Kidney capillary endothelial cell (primary cell): ENCODE data around the gene HIPK2.
A peak's percentile ranks its signal among the peaks of the same experiment; 100 is the strongest.
"Not testable (repeated sequence)": the region's sequence is repeated elsewhere in the genome, so short reads cannot be mapped to it uniquely, and the experiment has no call there.

Source experiments
- DNase-seq: peaks from one replicate; pipeline ENCODE4 v3.0.0-alpha.2; 2018; ENCODE audit warnings: low spot score

Gene HIPK2

DNA sequence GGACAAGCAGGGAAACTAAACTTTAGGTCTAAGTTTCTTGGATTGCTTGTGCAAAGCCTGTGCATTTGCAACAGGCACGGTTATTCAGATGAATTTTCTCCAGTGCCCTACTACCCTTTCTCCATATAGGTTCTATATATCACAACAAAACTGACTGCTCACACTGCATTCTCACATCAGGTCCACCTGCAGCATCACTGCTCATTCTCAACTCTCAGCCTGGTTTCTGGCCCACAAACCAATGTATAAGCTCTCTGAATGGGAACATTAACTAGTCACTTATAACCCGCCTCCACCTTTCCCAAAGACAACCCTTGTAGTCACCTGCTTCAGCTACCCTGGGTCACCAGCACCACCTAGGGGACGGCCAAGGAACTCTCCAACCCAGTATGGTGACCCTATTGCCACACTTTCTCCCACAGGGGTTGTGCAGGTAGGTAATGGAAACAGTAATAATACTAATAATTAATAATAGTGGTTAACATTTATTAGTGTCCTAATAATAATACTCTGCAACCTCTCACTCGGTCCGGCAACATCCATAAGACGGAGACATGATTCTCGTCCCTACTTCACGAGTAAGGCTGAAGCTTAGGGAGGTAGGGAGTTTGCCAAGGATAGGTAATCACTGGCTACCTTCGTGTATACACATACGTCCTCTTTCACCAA, 157.0 kb downstream of the HIPK2 start:
- DNase-seq = no peak

DNA sequence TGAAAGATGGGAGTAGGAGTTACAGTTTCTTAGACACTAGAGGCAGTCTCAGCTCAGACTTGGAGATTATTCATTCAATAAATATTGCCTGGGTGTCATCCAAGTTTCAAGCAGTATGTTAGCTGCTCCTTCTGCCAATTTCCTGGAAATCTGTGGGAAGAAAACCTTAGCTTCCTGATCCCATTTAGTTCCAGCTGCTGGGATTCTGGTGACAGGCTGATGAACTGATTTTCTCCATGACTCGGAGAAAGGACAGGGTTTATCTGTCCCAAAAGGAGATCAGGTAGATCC, 158.5 kb downstream of the HIPK2 start:
- no peak for DNase-seq

DNA sequence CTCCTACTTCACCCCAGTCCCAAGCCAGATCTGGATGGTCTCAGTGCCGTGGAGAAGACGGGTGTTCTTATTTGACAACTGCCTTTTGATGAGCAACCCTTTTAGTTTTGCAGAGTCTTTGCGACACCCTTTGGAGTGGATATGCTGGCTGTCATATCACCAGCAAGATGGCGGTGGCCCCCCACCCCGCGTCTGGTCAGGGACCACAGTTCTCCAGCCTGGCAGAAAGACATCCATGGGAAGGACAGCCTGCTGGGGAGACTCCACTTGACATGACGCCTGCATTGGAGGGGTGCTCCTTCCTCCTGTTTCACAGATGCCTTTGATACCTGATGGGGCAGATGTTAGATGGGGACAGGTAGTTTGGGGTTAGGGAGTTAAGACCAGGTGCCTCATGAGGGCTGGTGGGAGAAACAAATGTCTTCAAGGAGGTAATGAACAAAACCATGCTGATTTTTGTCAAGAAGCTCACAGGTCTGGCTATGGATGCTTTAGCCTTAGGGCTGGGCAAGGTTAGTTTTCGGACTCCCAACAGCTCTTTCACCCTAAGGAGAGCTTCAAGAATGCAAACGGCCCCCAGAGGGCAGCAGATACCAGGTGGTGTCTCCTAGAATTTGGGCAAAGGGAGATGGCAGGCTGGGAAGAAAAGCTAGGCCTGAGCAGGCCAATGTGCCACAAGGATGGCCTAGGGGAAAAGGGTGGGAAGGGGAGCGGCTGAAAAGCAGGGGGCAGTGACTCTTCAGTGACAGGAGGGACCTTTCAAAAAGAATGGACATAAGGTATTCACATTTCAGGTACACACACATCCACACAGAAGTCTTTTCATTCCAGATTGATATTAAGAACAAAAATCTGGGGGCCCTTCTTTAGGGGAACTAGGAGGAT, 159.1 kb downstream of the HIPK2 start:
- DNase-seq = peak; percentile 33

DNA sequence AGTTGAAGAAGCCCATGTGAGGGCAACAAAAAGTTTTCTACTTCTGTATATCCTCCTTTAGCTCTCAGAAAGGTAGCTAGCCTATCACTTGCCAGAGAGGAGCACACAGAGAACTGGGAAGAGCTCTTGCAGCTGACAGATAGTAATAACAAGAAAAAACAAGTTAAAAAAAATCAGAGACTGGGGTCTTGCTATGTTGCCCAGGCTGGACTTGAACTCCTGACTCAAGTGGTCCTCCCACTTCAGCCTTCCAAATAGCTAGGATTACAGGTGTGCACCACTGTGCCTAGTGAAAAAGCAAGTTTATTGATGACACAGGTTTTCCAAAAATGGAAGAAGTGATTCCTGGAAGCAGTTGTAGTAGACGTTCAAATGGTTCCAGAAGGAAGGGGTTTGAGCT, 160.7 kb downstream of the HIPK2 start:
- no peak for DNase-seq

- no peak for DNase-seq
These were observed 162.9 kb downstream of the HIPK2 start for GRCh38 chr7:139614886-139615285.

- no peak for DNase-seq
These were observed 163.8 kb downstream of the HIPK2 start for GRCh38 chr7:139613971-139614411.

DNA sequence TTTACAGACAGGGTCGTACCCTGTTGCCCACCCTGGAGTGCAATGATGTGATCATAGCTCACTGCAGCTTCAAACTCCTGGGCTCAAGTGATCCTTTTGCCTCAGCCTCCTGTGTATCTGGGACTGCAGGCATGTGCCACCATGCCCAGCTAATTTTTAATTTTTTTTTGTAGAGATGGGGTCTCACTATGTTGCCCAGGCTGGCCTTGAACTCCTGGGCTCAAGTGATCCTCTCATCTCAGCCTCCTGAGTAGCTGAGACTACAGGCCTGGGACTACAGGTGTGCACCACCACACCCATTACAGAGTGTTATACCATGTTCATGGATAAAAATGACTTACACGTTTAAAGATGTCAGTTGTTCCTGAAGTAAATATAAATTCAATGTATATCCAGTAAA, 166.2 kb downstream of the HIPK2 start:
- not testable (repeated sequence) for DNase-seq

DNA sequence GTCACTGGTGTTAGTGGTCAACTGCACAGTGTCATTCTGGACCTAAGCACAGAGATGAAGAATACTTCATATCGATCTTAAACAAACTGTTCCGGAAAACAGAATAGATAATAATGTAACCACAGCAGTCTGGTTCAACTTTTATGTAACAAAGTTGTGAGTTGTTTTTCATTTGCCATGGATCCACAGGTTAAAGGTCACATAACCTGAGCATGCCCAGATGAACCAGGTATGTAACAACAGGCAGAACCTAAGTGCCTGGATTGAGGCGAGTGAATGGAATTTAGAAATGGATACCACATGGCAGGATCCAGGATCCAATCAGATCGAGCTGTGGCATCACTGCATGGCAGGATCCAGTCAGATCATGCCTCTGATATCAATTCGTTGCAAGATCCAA, 167.2 kb downstream of the HIPK2 start:
- no peak for DNase-seq

- DNase-seq = no peak
These were observed 173.9 kb downstream of the HIPK2 start for GRCh38 chr7:139603896-139604295.

DNA sequence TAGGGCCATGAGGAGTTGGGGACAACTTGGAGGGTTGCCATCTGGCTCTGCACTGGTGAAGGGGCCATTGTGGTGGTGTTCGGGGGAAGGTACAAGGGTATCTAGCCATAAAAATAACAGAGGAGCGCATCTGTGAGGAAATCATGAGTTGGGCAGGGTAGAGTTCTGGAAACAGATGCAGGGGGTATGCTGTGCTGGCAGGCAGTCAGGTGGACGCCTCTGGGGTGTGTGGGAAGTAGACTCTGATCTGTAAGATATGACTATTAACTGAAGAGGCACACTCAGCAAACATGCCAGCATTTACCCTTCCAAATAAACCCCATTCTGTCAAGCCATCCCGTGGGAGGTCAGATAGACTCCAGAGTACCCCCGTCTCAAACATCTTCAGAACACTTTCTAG, 174.5 kb downstream of the HIPK2 start:
- no peak for DNase-seq

DNA sequence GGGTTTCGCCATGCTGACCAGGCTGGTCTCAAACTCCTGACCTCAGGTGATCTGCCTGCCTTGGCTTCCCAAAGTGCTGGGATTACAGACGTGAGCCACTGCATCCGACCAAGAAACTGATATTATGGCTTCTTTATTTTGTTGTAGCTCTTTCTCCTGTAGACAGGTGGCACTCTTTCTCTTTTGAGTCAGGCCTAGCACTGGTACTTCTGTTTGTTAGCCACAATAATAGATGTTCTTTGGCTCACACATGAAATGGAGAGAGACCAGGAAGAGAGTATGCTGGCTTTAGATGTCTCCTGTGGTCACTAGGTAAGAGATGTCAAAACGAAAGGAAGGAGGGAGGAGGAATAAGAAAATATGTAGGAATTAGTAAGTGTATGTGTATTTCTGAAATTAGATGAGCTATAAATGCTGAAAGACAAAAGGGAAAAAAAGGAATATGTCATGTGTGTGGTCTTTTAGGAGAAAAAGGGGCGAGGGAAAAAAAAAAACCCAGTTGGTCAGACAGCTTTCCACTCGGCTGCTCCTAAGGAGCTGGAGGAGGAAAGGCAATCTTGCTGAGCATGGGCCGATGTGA, 175.6 kb downstream of the HIPK2 start:
- peak; percentile 42 for DNase-seq

DNA sequence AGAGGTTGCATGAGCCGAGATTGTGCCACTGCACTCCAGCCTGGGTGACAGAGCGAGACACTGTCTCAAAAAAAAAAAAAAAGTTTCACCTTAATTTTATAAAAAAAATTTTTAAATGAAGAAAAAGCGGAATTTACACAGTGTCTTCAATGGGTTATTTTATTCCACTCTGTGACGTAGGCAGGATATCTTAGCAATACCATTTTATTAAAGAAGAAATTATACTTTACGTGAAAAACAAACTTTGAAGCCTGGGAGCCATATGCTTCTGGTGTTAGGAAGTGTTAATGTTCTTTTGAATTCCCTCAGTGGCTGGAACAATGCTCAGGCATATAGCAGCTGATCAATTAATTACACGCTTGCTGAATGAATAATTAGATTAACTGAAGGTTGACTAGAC, 176.6 kb downstream of the HIPK2 start:
- DNase-seq = no peak

- DNase-seq = no peak
These were observed 177.5 kb downstream of the HIPK2 start for GRCh38 chr7:139600306-139600705.

DNA sequence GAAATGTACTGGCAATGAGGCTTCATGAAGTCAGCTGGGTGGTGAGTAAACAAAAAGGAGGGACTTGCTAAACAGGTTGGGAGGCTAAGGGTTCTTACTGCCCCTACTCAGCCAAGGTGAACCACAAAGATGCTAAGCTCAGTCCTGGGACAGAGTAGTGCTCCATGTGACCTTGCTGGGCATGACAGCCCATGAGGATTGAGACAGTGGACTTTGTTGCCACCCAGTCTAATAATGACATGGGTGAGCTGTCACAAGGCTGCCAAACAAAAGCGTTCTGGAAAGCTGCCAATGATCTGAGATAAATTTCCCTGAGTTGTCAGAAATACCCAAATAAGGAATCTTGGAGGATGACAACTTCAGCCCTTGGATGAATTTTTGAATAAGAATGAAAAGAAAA, 179.2 kb downstream of the HIPK2 start:
- peak; percentile 40 for DNase-seq

- DNase-seq = no peak
These were observed 180.8 kb downstream of the HIPK2 start for GRCh38 chr7:139597028-139597427.

DNA sequence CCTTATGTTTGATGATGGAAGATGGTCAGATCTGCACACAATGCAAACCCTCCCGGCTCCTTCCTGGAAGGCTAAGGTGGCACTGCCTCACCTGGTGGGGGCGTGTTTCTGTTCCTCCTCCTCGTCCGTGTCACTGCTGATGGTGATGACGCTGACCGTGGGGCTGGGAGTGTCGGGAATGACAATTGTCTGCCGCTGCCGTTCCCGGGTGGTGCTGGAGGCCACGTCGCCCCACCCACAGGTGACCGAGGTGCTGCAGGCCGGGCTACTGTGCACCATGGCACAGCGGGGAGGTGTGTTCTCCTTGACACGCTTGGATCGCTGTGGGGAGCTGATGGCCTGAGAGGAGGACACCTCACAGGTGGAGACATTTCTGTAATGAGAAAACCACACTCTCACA, 181.2 kb downstream of the HIPK2 start:
- no peak for DNase-seq

DNA sequence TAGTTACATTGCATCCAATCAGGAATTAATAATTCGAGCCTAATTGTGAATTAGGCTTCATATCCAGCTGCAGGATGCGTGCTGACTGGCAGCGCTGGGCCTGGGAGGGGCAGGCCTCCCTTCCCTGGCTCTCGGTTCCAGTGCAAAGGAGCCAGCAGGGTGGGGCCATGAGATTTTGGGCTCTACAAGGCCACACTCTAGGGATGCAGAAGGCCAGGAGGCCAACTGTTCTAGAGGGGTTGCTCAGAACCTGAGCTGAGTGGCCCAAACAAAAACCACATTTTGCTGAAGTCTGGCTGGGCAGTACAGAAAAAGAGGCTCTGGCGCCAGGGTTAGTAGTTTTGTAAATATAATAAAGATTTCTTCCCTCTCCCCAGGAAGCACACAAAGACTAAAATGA, 182.0 kb downstream of the HIPK2 start:
- no peak for DNase-seq

GRCh38 chr7:139594911-139595476, 182.8 kb downstream of the HIPK2 start:
- no peak for DNase-seq

GRCh38 chr7:139594090-139594489, 183.7 kb downstream of the HIPK2 start:
- no peak for DNase-seq

GRCh38 chr7:139592801-139593461, 184.9 kb downstream of the HIPK2 start:
- no peak for DNase-seq

- DNase-seq = no peak
These were observed 186.1 kb downstream of the HIPK2 start for GRCh38 chr7:139591550-139592195.

DNA sequence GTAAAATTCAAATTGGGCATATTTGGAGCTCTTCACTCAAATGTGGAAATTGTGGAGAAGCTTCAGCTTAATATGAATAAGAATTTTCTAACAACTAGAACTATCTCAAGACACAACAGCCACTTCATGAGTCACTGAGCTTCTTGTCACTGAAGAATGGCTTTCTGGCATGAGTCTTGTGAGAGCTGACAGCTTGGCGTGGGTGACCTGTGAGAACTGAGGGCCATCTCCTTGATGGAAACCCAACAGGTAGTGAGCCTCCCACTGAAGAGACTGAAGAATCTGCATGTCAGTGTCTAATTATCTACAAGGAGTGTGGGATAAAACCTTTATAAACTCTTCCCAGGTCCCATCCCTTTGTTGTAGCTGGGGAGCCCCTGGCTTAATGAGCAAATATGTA, 188.3 kb downstream of the HIPK2 start:
- no peak for DNase-seq
